T-cell (primary cell): ENCODE data around the gene JAKMIP1. TPM values are rescaled to one million over a fixed set of nuclear protein-coding genes. Genes with fewer than 3 reads are reported as not detected.

Source experiments
- ATAC-seq, 4 experiments: fragments of 200-7000 bp in 3 of 4; fragments of 150-1000 bp in 1 of 4; cut with Tn5 transposase; replicated peaks in 1 of 4; 1 replicate in 3 of 4; 2 replicates in 1 of 4; pipeline ENCODE4 v1.10.0; 2021; ENCODE audit warnings: moderate library complexity in 3 of 4, mild to moderate bottlenecking in 2 of 4, moderate number of reproducible peaks in 1 of 4
- CTCF ChIA-PET, 2 donors: fragments of 300-600 bp; sonication (Branson Sonifier 250); formaldehyde crosslinking; loops; one replicate each; lab custom pipeline; 2022; ENCODE audit warnings: antibody characterized with exemption in 2 of 2; lab: Charles Lee
- POLR2A ChIA-PET, 2 donors: fragments of 300-600 bp; sonication (Branson Sonifier 250); formaldehyde crosslinking; loops; one replicate each; lab custom pipeline; 2022; ENCODE audit warnings: antibody characterized with exemption in 2 of 2; lab: Charles Lee
- DNase-seq, 35 experiments: peaks; one replicate each; pipeline versions ENCODE4 v3.0.0 to v3.0.0-alpha.2; 2013 to 2023
- H3K27ac ChIP-seq: one replicate; pipeline ENCODE4 v1.5.1; 2013; ENCODE audit warnings: low read length
- H3K27me3 ChIP-seq, 2 experiments: replicated peaks in 1 of 2; 1 replicate in 1 of 2; 2 replicates in 1 of 2; pipeline versions ENCODE4 v1.6.1 to v1.7.0; 2013; ENCODE audit warnings: low read length in 1 of 2, mixed read lengths in 1 of 2; ENCODE audit not compliant: control insufficient read depth in 2 of 2, insufficient read depth in 2 of 2; ENCODE audit errors: extremely low read depth in 1 of 2
- H3K36me3 ChIP-seq, 2 donors: 1 replicate in 1 of 2; 2 replicates in 1 of 2; pipeline versions ENCODE4 v1.6.1 to v1.7.0; 2013; ENCODE audit warnings: low read length in 1 of 2; ENCODE audit not compliant: control insufficient read depth in 2 of 2, insufficient read depth in 1 of 2; ENCODE audit errors: extremely low read depth in 1 of 2
- H3K4me1 ChIP-seq, 2 experiments: 1 replicate in 1 of 2; 2 replicates in 1 of 2; pipeline versions ENCODE4 v1.6.1 to v1.7.0; 2013; ENCODE audit warnings: low read length in 2 of 2, mixed read lengths in 1 of 2; ENCODE audit not compliant: insufficient read depth in 2 of 2, control insufficient read depth in 1 of 2; ENCODE audit errors: extremely low read depth in 1 of 2
- H3K4me3 ChIP-seq, 2 donors: 1 replicate in 1 of 2; 2 replicates in 1 of 2; pipeline versions ENCODE4 v1.5.1 to v1.7.0; 2013; ENCODE audit warnings: mild to moderate bottlenecking in 2 of 2, low read length in 1 of 2, moderate library complexity in 1 of 2; ENCODE audit not compliant: control insufficient read depth in 1 of 2; ENCODE audit errors: extremely low read depth in 1 of 2
- H3K9me3 ChIP-seq: 2 replicates; pipeline ENCODE4 v1.7.0; 2013
- H3K27ac Mint-ChIP-seq, 2 donors: one replicate each; pipeline ENCODE4 v1.8.0; 2020 to 2021; ENCODE audit warnings: mild to moderate bottlenecking in 2 of 2, mixed read lengths in 2 of 2
- H3K27me3 Mint-ChIP-seq, 2 donors: one replicate each; pipeline ENCODE4 v1.8.0; 2021 to 2022; ENCODE audit warnings: mixed read lengths in 2 of 2
- H3K36me3 Mint-ChIP-seq: one replicate; pipeline ENCODE4 v1.8.0; 2021; ENCODE audit warnings: mixed read lengths
- H3K4me1 Mint-ChIP-seq, 3 donors: one replicate each; pipeline ENCODE4 v1.8.0; 2020 to 2022; ENCODE audit warnings: mixed read lengths in 3 of 3, mild to moderate bottlenecking in 1 of 3
- H3K4me3 Mint-ChIP-seq, 3 donors: one replicate each; pipeline ENCODE4 v1.8.0; 2020 to 2022; ENCODE audit warnings: mild to moderate bottlenecking in 3 of 3, mixed read lengths in 3 of 3, moderate library complexity in 3 of 3
- H3K9me3 Mint-ChIP-seq, 3 donors: one replicate each; pipeline ENCODE4 v1.8.0; 2020 to 2022; ENCODE audit warnings: mixed read lengths in 3 of 3
- WGBS: methylation state at CpG from one replicate; pipeline ENCODE4 v1.1.5; 2013; ENCODE audit warnings: missing lambda C conversion rate; ENCODE audit not compliant: insufficient coverage; 5-methylcytosine and 5-hydroxymethylcytosine counted together
- total RNA-seq, 35 experiments: library from RNA in 6 of 35; stranded (reverse) in 6 of 35; fragments of 120-200 nt in 1 of 35; gene quantifications; one replicate each; pipeline versions ENCODE4 v1.2.1 to v1.2.4 and lab custom pipeline; 2013 to 2026

The JAKMIP1 gene
- total RNA-seq, 5 donors from 2014 or later (not counting 1 experiment from before 2014, with no cell fraction given), result 3.5 to 14.0 (median 6.1) TPM

- no peaks in the 10 kb centered on the region for H3K4me1 ChIP-seq
- CTCF ChIA-PET, result no interaction called here
These were observed 155.5 kb downstream of the JAKMIP1 start for GRCh38 chr4:6044805-6045204.

GRCh38 chr4:6044276-6044675 lies 156.1 kb downstream of the JAKMIP1 start:
- no peak overlapping the region for H3K27ac ChIP-seq
- Mint-ChIP-seq H3K4me3 (no peak overlapping the region), H3K27ac (no peak overlapping the region), H3K27me3 (peaks cover 17 to 24% of the 10 kb centered on the region in 2 donors), H3K36me3 (no peaks in the 10 kb centered on the region), H3K9me3 (no peaks in the 10 kb centered on the region), H3K4me1 (peaks cover 0 to 2% (median 0%) of the 10 kb centered on the region in 3 donors)
- WGBS, result 0% methylated on average over 2 of the region's 9 CpGs
- H3K9me3 ChIP-seq, result no peaks in the 10 kb centered on the region
- ATAC-seq (no peak), DNase-seq (no peak)
- H3K36me3 ChIP-seq, result no peaks in the 10 kb centered on the region
- H3K27me3 ChIP-seq, result peaks cover 0 to 13% of the 10 kb centered on the region in 2 experiments
- H3K4me3 ChIP-seq, result no peak overlapping the region
- POLR2A ChIA-PET, result no interaction called here
- H3K4me1 ChIP-seq, result no peaks in the 10 kb centered on the region
- CTCF ChIA-PET, result no interaction called here

More at GRCh38 chr4:6044805-6045204, 155.5 kb downstream of the JAKMIP1 start:
- WGBS, result no CpG with 5 or more reads among the region's 9 CpGs
- H3K27me3 ChIP-seq, result peaks cover 0 to 13% of the 10 kb centered on the region in 2 experiments
- H3K27me3 Mint-ChIP-seq, result peaks cover 17 to 24% of the 10 kb centered on the region in 2 donors
- peaks cover 0 to 2% (median 0%) of the 10 kb centered on the region in 3 donors for H3K4me1 Mint-ChIP-seq
- H3K27ac ChIP-seq, result no peak overlapping the region
- H3K9me3 ChIP-seq, result no peaks in the 10 kb centered on the region
- DNase-seq (no peak), ATAC-seq (no peak)
- no peaks in the 10 kb centered on the region for H3K36me3 ChIP-seq
- no peaks in the 10 kb centered on the region for H3K9me3 Mint-ChIP-seq
- no peaks in the 10 kb centered on the region for H3K36me3 Mint-ChIP-seq
- no peak overlapping the region for H3K27ac Mint-ChIP-seq
- no peak overlapping the region for H3K4me3 ChIP-seq
- POLR2A ChIA-PET, result no interaction called here
- no peak overlapping the region for H3K4me3 Mint-ChIP-seq

- Mint-ChIP-seq H3K4me1 (peaks cover 0 to 2% (median 0%) of the 10 kb centered on the region in 3 donors), H3K27me3 (peaks cover 17 to 24% of the 10 kb centered on the region in 2 donors), H3K27ac (no peak overlapping the region), H3K4me3 (no peak overlapping the region), H3K9me3 (no peaks in the 10 kb centered on the region), H3K36me3 (no peaks in the 10 kb centered on the region)
- Histone ChIP-seq H3K27ac (no peak overlapping the region), H3K4me1 (no peaks in the 10 kb centered on the region), H3K4me3 (no peak overlapping the region), H3K27me3 (peaks cover 0 to 13% of the 10 kb centered on the region in 2 experiments), H3K9me3 (no peaks in the 10 kb centered on the region), H3K36me3 (no peaks in the 10 kb centered on the region)
- ATAC-seq (no peak), DNase-seq (no peak)
- POLR2A ChIA-PET, result no interaction called here
- 74% methylated on average over 7 of the region's 7 CpGs for WGBS
- CTCF ChIA-PET, result no interaction called here
These were observed 156.5 kb downstream of the JAKMIP1 start for GRCh38 chr4:6043843-6044242.

GRCh38 chr4:6043188-6043587 lies 157.2 kb downstream of the JAKMIP1 start:
- no peak overlapping the region for H3K4me3 Mint-ChIP-seq
- ChIA-PET CTCF (no interaction called here), POLR2A (no interaction called here)
- no peaks in the 10 kb centered on the region for H3K36me3 Mint-ChIP-seq
- Histone ChIP-seq H3K27me3 (peaks cover 0 to 13% of the 10 kb centered on the region in 2 experiments), H3K36me3 (no peaks in the 10 kb centered on the region), H3K27ac (no peak overlapping the region), H3K4me1 (no peaks in the 10 kb centered on the region), H3K4me3 (no peak overlapping the region), H3K9me3 (no peaks in the 10 kb centered on the region)
- no peak for DNase-seq
- WGBS, result 88% methylated on average over 11 of the region's 13 CpGs
- no peaks in the 10 kb centered on the region for H3K9me3 Mint-ChIP-seq
- no peak overlapping the region for H3K27ac Mint-ChIP-seq
- H3K27me3 Mint-ChIP-seq, result peaks cover 17 to 24% of the 10 kb centered on the region in 2 donors
- H3K4me1 Mint-ChIP-seq, result peaks cover 0 to 2% (median 0%) of the 10 kb centered on the region in 3 donors
- no peak for ATAC-seq

GRCh38 chr4:6042293-6043063 lies 157.9 kb downstream of the JAKMIP1 start:
- H3K36me3 Mint-ChIP-seq, result no peaks in the 10 kb centered on the region
- ATAC-seq (no peak), DNase-seq (no peak)
- Histone ChIP-seq H3K4me3 (no peak overlapping the region), H3K27ac (no peak overlapping the region), H3K27me3 (peaks cover 0 to 13% of the 10 kb centered on the region in 2 experiments), H3K4me1 (no peaks in the 10 kb centered on the region), H3K9me3 (no peaks in the 10 kb centered on the region), H3K36me3 (no peaks in the 10 kb centered on the region)
- peaks cover 17 to 24% of the 10 kb centered on the region in 2 donors for H3K27me3 Mint-ChIP-seq
- CTCF ChIA-PET, result no interaction called here
- no peaks in the 10 kb centered on the region for H3K4me1 Mint-ChIP-seq
- no peak overlapping the region for H3K4me3 Mint-ChIP-seq
- no peaks in the 10 kb centered on the region for H3K9me3 Mint-ChIP-seq
- 80% methylated on average over 19 of the region's 21 CpGs for WGBS
- POLR2A ChIA-PET, result no interaction called here
- no peak overlapping the region for H3K27ac Mint-ChIP-seq

GRCh38 chr4:6041800-6042199 lies 158.5 kb downstream of the JAKMIP1 start:
- no peak overlapping the region for H3K27ac ChIP-seq
- no peak overlapping the region for H3K27ac Mint-ChIP-seq
- no peaks in the 10 kb centered on the region for H3K4me1 Mint-ChIP-seq
- 92% methylated on average over 2 of the region's 5 CpGs for WGBS
- H3K36me3 Mint-ChIP-seq, result no peaks in the 10 kb centered on the region
- H3K4me1 ChIP-seq, result no peaks in the 10 kb centered on the region
- no peaks in the 10 kb centered on the region for H3K9me3 Mint-ChIP-seq
- no peak for ATAC-seq
- H3K36me3 ChIP-seq, result no peaks in the 10 kb centered on the region
- peaks cover 17 to 24% of the 10 kb centered on the region in 2 donors for H3K27me3 Mint-ChIP-seq
- no peak overlapping the region for H3K4me3 Mint-ChIP-seq
- peaks cover 0 to 13% of the 10 kb centered on the region in 2 experiments for H3K27me3 ChIP-seq
- DNase-seq, result no peak
- no peaks in the 10 kb centered on the region for H3K9me3 ChIP-seq
- POLR2A ChIA-PET, result no interaction called here
- CTCF ChIA-PET, result no interaction called here
- H3K4me3 ChIP-seq, result no peak overlapping the region
